Bronchial epithelial cell (primary cell): ENCODE measurements around the gene KRTAP4-3. TPM values are rescaled to one million over a fixed set of nuclear protein-coding genes. Genes with fewer than 3 reads are reported as not detected.
"Not testable (repeated sequence)": the region's sequence is repeated elsewhere in the genome, so short reads cannot be mapped to it uniquely, and the experiment has no call there.

Source experiments
- DNase-seq: peaks from one replicate; pipeline ENCODE4 v3.0.0-alpha.2; 2010; ENCODE audit warnings: low read depth
- FAIRE-seq: peaks from 2 replicates; lab custom pipeline; 2011; peaks lifted over from hg19 to GRCh38; lab: Jason Lieb, UNC
- H3K27me3 ChIP-seq: 2 replicates; pipeline ENCODE4 v1.5.1; 2011; ENCODE audit warnings: low read length; ENCODE audit not compliant: control insufficient read depth, insufficient read depth
- H3K36me3 ChIP-seq: 2 replicates; pipeline ENCODE4 v1.5.1; 2011; ENCODE audit warnings: low read length; ENCODE audit not compliant: control insufficient read depth, insufficient read depth
- H3K4me3 ChIP-seq: 2 replicates; pipeline ENCODE4 v1.5.1; 2011; ENCODE audit warnings: mild to moderate bottlenecking, low read depth, low read length, control low read depth
- CTCF ChIP-seq: IDR thresholded peaks from 2 replicates; pipeline ENCODE4 v1.5.1; 2011; ENCODE audit warnings: mild to moderate bottlenecking, moderate library complexity, low read length, control low read depth, inconsistent platforms; ENCODE audit not compliant: insufficient read depth, severe bottlenecking
- total RNA-seq: library from RNA; depleted of rRNA; stranded (reverse); fragments of >200 nt; gene quantifications from 2 replicates; pipeline ENCODE4 v1.2.1, GENCODE V29; 2014

KRTAP4-3 gene
- total RNA-seq, 1 donor from 2014 or later: not detected

- DNase-seq (no peak), FAIRE-seq (no peak)
- TF ChIP-seq CTCF: no peak
- Histone ChIP-seq H3K36me3 (no peaks in the 10 kb centered on the region), H3K4me3 (no peak overlapping the region), H3K27me3 (no peaks in the 10 kb centered on the region)
Observed at GRCh38 chr17:41141361-41141760, 26.7 kb downstream of the KRTAP4-3 start.

DNA sequence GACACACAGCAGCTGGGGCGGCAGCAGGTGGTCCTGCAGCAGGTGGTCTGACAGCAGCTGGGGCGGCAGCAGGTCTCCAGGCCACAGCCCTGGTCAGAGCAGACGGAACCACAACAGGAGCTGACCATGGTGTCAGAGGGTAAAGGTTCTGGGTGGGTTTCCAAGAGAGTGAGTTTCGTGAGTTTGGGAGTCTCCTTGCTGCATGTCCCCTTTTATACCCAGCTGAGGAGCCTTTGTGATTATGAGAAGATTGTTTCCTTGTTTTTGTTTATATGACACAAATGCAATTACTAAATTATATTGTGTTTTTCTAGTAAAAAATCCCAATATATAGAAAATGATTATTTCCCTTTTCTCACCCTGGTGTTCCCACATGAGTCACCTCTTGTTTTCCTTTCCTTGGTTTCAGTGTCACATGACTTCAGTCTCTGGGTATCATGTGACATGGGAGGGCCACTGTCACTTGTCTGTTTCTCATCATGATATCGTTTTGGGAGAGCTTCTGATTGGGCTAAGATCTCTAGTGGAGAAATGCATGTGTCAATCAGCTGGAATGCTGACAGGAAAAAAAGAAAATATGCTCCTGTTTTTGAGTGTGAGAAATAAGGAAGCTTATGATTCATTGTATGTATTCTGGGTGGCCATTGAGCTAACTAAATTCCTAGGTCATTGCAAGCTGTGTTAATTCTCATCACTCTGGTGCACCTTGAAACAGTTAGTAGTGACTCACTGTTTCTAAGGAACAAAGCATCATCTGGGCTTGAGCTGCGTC lies 27.5 kb downstream of the KRTAP4-3 start, which contains the start of gene KRTAP4-6:
KRTAP4-6 (minus strand) TSS at position 185 of the 772 bp plus-strand sequence; CDS start at position 128, 57 bp downstream.
- peak; percentile 88 for FAIRE-seq
- H3K4me3 ChIP-seq: no peak within 1 kb of the TSS
- no peaks in the 10 kb centered on the region for H3K27me3 ChIP-seq
- TF ChIP-seq CTCF: no peak
- no peaks in the 10 kb centered on the region for H3K36me3 ChIP-seq
- peak; percentile 98 for DNase-seq

- not testable (repeated sequence) for H3K4me3 ChIP-seq, H3K27me3 ChIP-seq, H3K36me3 ChIP-seq, FAIRE-seq, DNase-seq
Observed at GRCh38 chr17:41139865-41140264, 28.2 kb downstream of the KRTAP4-3 start.

DNA sequence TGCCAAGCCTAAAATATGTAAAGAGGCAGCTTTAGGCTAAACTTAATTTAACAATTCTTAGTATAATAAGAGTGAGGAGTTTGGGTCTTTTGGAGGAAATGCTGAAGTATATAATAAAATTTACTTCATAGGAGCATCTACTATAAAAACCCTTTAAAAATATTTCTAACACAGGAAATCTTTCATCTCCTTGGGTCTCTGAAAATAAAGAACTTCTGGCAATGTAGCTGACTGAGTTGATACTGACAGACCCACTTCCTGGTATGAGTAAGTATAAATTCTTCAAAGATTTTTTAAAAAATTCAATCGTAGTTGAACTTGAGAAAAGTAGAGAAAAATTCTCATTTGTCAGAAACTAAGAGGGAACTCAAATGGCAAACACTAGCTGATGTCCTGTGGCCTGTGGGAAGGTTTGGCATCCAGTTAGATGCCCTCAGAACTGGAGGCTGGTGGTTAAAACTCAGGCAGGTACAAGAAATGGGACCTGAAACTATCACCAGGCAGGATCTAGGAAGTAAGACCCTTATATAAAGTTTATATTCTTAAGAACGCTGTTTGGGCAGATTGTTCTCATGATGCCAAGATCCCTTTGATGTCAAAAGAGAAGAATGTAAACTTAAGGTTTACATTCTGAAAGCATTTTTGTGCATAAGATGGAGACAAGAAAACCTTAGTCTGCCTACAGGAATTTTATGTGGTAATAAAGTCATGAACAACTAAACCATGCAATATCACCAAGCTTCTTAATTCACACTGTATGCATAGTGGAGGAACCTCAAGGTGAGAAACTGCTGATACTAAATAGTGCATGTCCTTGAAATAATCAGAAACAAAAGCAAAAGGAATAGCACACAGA lies 33.9 kb downstream of the KRTAP4-3 start:
- DNase-seq: peak; percentile 30
- TF ChIP-seq CTCF: no peak
- no peak for FAIRE-seq

GRCh38 chr17:41131979-41132378 lies 36.0 kb downstream of the KRTAP4-3 start:
- no peaks in the 10 kb centered on the region for H3K27me3 ChIP-seq
- DNase-seq (peak; percentile 93), FAIRE-seq (no peak)
- no peak overlapping the region for H3K4me3 ChIP-seq
- no peak for TF ChIP-seq CTCF
- H3K36me3 ChIP-seq: no peaks in the 10 kb centered on the region

More for the DNA sequence above, 33.9 kb downstream of the KRTAP4-3 start:
- no peak overlapping the region for H3K4me3 ChIP-seq
- H3K27me3 ChIP-seq: no peaks in the 10 kb centered on the region
- no peaks in the 10 kb centered on the region for H3K36me3 ChIP-seq

GRCh38 chr17:41127371-41127770 lies 40.6 kb downstream of the KRTAP4-3 start:
- no peak for FAIRE-seq
- no peak for TF ChIP-seq CTCF
- Histone ChIP-seq H3K36me3 (no peaks in the 10 kb centered on the region), H3K4me3 (no peak overlapping the region), H3K27me3 (no peaks in the 10 kb centered on the region)
- DNase-seq: peak; percentile 56
